NOMO-1 treated with dmso at 0.1 percent for 144 hours (cell line): ENCODE data around the gene TSGA10IP.
"Not testable (repeated sequence)": the region's sequence is repeated elsewhere in the genome, so short reads cannot be mapped to it uniquely, and the experiment has no call there.

Experiments used
- DNase-seq: peaks from one replicate; lab custom pipeline; 2025; ENCODE audit not compliant: unreplicated experiment; lab: John Stamatoyannopoulos, UW

TSGA10IP gene

DNA sequence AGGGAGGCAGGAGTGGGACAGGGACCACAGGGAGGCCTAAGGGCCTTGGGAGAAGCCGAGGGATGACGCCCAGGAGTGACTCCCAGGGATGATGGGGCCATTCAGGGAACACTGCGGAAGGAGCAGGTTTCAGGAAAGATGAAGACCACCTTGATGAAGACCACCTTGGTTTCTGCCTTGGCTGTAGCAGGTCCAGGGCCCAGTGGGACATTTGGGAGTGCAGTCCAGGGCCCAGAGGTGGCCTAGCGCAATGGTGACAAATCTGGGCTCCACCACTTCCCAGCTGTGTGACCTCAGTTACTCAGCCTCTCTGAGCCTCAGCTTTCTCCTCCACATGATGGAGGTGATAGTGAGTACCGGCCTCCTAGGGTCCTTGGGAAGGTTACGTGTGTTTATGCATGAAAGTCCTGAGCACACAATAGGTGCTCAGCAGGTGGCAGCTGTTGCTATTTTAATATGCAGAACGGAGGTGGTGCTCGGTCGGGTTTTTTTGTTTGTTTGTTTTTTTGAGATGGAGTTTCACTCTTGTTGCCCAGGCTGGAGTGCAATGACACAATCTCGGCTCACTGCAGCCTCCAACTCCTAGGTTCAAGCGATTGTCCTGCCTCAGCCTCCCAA lies 770 bp downstream of the TSGA10IP start:
- no peak for DNase-seq

DNA sequence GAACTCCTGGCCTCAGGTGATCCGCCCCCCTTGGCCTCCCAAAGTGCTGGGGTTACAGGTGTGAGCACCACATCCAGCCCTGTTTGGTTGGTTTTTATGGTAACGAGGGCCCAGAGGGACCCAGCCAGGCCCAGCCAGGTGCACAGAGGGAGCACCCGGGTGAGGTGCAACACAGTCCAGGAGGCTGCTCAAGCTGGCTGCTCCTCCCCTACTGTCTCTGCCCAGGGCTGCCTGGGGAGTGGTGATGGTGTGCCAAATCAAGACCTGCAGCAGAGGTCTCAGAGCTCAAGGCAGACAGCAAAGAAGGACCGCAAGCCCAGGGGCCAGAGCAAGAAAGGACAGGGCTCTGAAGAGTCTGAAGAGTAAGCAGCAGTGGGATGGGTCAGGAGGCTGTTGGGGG lies 1.4 kb downstream of the TSGA10IP start:
- DNase-seq = no peak

DNA sequence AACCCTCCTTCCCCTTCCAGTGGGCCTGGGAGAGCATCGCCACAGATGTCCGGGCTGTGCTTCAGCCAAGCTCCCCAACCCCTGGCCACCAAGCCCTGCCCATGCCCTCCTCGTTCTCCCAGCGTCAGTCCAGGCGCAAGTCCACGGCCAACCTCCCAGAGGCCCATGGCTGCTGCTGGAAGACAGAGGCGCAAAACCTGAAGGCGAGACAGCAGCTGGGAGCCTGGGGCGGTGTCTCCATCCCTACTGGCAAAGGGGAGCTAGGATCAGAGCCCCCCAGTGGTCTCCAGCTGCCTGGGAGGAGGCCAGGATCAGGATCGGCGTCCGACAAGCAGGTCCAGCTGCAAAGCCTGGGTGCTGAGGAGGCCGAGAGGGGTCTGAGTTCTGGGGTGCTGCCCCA lies 1.9 kb downstream of the TSGA10IP start:
- DNase-seq = no peak

DNA sequence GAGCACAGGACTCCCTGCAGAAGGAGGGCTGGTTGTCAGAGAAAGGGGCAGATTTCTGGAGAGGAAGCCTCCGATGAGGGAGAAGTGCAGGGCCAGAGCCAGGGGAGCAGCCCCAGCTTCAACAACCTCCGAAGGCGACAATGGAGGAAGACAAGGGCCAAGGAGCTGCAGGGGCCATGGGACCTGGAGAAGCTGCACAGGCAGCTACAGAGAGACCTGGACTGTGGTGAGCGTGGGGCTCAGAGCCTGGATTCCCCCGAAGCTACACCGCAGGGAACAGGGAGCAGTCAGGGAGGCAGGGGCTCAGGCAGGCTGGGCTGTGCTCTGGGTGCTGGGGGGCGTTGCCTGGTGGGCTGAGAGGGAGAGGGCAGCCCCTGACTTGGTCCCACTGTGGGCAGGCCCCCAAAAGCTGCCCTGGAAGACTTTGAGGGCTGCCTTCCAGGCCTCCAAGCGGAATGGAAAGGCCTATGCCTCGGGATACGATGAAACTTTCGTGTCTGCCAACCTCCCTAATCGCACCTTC lies 2.4 kb downstream of the TSGA10IP start:
- DNase-seq = no peak

DNA sequence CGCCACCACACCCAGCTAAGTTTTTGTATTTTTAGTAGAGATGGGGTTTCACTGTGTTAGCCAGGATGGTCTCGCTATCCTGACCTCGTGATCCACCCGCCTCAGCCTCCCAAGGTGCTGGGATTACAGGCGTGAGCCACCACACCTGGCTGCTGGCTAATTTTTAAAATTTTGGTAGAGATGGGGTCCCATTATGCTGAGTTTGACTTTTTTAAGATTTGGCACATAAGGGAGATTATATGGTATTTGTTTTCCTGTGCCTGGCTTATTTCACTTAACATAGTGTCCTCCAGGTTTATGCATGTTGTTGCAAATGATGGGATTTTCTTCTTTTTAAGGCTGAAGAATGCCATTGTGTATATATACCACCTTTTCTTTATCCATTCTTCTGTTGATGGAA lies 5.4 kb downstream of the TSGA10IP start:
- not testable (repeated sequence) for DNase-seq

DNA sequence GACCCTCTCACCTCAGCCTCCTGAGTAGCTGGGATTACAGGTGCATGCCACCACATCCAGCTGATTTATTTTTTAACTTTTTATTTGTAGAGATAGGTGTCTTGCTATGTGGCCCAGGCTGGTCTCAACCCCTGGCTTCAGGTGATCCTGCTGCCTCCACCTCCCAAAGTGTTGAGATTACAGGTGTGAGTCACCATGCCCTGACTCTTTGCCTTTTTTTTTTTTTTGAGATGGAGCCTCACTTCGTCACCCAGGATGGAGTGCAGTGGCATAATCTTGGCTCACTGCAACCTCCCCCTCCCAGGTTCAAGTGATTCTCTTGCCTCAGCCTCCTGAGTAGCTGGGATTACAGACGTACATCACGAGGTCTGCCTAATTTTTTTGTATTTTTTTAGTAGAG lies 6.4 kb downstream of the TSGA10IP start:
- not testable (repeated sequence) for DNase-seq

DNA sequence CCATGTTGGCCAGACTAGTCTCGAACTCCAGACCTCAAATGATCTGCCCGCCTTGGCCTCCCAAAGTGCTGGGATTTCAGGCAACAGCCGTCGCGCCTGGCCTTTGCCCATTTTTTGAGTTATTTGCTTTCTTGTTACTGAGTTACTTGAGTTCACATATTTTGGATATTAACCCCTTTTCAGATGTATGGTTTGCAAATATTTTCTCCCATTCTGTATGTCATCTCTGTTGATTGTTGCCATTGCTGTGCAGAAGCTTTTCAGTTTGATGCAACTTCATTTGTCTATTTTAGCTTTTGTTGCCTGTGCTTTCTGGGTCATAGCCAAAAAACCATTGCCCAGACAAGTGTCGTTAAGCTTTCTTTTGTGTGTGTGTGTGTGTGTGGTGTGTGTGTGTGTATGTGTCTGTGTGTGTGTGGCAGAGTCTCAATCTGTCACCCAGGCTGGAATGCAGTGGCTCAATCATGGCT lies 6.8 kb downstream of the TSGA10IP start:
- DNase-seq = no peak

DNA sequence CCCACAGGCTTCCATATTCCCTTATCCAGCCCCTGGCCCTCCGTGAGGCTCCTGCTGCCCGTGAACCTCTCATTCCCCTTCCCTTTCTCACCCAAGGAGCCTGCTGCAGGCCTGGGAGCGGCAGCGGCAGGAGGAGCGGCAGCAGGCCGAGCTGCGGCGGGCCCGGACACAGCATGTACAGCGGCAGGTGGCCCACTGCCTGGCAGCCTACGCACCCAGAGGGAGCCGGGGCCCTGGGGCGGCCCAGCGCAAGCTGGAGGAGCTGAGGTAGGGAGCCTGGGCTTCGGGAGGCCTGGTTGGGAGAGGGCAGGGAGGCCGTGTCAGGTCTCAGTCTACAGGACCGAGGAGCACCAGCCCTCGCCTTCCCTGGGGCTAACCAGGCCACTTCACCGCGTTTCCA lies 8.2 kb downstream of the TSGA10IP start:
- DNase-seq = no peak

DNA sequence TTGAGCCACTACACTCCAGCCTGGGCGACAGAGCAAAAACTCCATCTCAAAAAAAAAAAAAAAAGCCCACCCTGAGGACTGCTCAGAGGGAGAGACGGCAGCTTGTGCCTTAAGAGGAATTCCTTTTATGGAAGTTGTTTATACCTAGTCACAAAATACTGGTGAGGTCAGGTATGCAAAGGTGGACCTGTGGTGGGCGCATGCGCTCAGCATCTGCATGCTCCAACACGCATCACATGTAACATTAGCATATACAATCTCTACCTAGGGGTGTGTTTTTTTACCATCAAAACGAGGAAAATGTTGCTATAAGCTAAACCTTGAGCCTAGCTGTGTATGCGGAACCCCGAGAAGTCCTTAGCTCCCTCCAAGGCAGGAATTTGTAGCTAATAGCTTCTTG lies 9.5 kb downstream of the TSGA10IP start:
- no peak for DNase-seq

DNA sequence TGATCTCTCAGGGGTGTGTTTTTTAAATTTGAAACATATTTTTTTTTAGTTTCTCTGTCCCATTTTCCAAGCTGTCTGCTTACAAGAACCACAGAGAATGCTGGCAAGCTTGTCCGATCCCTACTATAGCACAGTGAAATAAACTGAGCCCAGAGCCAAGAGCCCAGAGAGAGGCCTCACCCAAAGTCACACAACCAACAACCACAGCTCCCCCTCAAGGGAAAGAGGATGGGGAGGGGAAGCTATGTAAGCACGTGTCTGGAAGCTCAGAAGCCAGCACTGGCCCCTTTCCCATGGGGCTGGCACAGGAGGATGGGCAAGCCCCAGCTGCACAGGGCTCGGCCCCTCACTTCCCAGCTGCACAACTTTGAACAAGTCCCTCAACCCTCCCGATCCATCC lies 13.0 kb downstream of the TSGA10IP start:
- DNase-seq = no peak

DNA sequence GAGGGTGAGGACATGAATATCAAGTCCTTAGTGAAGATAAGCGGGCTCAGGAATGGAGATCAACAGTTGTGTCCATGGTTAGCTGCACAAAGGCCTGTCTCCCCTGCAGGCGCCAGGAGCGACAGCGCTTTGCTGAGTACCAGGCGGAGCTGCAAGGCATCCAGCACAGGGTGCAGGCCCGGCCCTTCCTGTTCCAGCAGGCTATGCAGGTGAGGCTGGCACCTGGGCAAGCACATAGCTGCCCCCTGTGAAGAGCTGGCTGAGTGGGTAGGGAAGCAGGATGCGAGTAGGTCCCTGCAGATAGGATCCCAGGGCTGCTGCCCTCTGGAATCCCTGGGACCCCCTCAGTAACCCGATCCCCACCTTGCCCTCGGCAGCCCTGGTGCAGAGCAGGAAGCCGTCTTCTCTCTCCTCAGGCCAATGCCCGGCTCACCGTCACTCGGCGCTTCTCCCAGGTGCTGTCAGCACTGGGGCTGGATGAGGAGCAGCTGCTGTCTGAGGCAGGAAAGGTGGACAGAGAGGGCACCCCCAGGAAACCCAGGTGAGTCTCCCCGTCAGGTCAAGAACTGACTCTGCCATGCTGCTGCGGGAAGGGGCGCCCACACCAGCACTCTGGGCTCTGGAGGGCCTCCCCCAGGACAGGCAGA lies 13.6 kb downstream of the TSGA10IP start:
- DNase-seq = no peak

DNA sequence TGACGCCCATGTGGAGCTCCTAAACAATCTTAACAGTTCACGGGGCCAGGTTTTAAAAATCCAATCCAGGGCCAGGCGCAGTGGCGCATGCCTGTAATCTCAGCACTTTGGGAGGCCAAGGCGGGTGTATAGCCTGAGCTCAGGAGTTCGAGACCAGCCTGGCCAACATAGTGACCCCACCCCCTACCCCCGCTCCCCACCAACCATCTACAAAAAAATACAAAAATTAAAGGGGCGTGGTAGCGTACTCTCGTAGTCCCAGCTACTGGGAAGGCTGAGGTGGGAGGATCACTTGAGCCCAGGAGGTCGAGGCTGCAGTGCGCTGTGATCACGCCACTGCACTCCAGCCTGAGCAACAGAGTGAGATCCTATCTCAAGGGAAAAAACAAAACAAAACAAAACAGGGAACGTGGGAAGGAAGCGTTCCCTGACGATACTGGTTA lies 15.6 kb downstream of the TSGA10IP start:
- no peak for DNase-seq

DNA sequence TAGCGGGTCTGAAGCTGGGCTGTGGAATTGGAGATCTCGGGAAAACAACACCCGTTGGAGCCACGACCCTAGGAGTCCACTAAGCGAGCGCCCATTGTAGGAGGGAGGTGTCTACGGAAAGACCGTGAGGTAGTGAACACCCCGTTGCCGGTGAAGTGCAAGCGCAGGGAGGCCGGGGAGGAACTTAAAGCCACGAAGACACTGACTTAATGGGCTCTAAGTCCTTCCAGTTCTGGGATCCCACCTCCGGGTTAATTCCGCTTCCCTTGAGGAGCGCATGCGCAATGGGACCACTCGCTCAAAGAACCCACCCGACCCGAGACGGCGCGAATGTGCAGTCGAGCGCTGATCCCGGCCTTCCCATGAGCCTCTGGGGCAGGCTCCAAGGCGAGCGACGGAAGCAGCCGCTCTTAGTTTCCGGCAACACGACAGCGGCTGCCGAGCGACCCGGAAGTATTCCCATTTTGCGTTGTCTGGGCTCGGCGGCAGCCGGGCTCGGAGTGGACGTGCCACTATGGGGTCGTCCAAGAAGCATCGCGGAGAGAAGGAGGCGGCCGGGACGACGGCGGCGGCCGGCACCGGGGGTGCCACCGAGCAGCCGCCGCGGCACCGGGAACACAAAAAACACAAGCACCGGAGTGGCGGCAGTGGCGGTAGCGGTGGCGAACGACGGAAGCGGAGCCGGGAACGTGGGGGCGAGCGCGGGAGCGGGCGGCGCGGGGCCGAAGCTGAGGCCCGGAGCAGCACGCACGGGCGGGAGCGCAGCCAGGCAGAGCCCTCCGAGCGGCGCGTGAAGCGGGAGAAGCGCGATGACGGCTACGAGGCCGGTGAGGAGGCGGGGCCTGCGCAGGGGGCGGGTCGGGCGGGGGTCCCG lies 16.2 kb downstream of the TSGA10IP start, which contains the start of gene SART1:
Gene SART1, plus strand, starts transcription at position 468 of the 874 bp plus-strand sequence. Its CDS starts 47 bp downstream, at position 515.
- DNase-seq = peak; percentile 98

DNA sequence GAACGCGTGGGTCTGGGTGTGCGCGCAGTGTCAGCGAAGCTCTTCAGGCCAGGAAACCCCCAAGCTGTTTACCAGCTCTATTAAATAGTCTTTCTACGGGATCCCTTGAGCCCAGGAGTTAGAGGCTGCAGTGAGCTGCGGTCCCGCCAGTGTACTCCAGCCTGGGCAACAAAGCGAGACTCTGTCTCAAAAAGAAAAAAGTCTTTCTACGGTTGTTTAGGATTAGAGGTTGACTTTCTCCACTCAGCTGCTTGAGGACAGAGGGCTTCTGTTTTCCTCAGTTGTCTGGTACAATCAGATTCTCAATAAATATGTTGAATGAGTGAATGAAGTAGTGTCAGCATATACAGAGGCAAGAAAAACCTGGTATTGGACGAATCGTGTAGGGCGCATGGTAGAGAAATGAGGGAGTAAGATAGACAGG lies 16.9 kb downstream of the TSGA10IP start:
- DNase-seq = no peak

DNA sequence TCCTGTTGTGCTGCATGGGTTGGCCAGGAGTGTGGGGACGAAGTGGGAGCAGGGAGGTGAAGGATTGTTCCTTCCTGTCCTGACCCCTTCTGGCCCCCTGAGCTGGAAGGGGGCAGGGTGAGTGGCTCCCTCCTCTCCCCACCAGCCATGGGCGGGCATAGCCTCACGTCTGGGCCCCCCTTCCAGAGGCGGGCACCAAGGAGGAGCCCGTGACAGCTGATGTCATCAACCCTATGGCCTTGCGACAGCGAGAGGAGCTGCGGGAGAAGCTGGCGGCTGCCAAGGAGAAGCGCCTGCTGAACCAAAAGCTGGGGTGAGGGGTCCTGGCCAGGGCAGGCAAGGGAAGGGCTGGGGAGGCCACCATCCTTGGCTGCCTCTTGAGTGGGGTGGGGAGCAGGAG lies 19.6 kb downstream of the TSGA10IP start:
- no peak for DNase-seq

DNA sequence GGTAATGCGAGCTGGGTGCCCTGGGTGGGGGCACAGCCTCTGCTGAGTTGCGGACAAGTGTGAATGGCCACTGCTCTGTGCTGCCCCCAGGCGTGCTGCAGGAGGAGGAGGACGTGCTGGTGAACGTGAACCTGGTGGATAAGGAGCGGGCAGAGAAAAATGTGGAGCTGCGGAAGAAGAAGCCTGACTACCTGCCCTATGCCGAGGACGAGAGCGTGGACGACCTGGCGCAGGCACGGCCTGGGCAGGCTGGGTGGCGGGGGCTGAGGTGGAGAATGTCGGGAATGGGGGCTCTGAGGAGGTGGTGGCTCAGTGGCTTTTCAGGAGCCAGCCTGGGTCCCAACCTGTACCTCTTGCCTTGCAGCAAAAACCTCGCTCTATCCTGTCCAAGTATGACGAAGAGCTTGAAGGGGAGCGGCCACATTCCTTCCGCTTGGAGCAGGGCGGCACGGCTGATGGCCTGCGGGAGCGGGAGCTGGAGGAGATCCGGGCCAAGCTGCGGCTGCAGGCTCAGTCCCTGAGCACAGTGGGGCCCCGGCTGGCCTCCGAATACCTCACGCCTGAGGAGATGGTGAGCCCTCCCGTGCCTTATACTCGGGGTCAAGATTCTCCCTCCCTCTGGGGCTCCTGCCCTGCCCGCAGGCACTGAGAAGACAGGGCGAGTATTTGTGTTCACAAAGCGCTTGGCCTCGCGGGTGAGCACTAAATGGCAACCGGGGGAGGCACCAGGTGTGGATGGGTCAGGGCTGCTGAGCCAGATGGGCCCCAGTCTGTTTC lies 20.9 kb downstream of the TSGA10IP start:
- no peak for DNase-seq

DNA sequence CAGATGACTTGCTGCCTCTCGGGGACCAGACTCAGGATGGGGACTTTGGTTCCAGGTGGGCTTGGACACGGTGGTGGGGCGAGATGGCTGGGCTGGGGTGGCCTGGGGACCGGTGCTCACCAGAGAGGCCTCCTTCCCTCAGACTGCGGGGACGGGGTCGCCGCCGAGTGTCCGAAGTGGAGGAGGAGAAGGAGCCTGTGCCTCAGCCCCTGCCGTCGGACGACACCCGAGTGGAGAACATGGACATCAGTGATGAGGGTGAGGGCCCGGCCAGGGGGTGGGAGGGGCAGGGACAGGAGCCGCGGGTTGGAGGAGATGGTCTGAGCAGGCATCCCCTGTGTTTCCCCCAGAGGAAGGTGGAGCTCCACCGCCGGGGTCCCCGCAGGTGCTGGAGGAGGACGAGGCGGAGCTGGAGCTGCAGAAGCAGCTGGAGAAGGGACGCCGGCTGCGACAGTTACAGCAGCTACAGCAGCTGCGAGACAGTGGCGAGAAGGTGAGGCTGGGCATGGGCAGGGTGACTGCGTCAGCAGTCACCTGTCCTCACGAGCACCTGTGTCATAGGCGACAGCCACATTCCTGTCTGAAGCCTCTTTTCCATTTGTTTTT lies 22.2 kb downstream of the TSGA10IP start:
- DNase-seq = no peak

DNA sequence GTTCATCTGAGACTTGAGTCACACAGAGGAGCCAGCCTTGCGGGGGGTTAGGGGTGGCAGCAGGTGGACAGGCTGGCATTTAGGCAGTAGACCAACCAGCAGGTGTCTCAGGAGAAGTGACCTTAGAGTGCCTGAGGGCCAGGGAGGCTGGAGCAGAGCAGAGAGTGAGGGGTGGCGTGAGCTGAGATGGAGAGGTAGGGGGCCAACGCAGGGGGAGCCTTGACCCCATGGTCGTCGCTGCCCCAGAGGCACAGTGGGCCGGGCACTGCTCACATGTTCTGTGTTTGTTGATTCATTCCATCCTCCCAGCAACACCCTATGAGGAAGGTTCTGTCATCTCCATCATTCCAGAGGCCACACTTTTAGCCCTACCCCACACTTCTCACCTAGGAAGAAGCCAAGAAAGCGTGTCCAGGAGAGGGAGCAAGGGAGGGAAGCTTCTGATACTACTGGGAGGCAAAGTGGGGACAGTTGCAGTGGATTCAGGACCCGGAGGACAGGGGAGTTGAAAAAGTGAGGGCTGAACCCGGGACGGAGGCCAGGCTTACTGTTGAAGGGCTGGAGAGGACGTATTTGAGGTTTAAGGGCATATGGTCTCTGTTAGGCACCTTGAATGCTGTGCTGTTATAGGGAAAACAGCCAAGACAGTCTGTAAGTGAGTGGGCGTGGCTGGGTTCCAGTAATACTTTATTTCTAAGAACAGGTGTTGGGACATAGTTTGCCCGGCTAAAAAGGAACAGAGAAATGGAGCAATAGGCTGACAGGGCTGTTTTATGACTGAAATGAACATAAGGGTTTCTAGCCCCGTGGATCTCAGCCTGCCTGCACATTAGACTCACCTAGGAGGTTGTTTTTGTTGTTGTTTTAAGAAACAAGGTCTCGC lies 23.6 kb downstream of the TSGA10IP start:
- DNase-seq = no peak

DNA sequence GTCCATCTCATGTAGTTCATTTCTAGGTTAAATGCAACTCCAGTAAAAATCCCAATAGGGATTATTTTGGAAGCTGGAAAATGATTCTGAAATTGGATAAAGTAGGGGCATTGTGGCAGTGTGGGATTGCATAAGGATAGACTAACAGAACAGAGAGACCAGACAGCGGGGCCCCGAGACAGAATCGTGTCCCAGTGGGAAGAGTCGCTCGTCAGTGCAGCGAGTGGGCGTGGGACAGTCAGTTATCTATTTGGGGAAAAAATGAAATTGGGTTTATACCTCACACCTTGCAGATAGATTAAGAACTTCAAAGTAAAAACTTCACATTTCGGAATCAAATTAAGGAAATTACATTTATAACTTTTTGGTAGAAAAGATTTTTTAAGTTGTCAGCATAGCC lies 26.8 kb downstream of the TSGA10IP start:
- DNase-seq = no peak
